Epithelial cell of esophagus (primary cell): ENCODE data around the gene ANKRD33B.
A peak's percentile ranks its signal among the peaks of the same experiment; 100 is the strongest.

Experiments used
- DNase-seq: peaks from one replicate; pipeline ENCODE4 v3.0.0; 2010; ENCODE audit warnings: low read depth
- H3K4me3 ChIP-seq: 2 replicates; pipeline ENCODE4 v1.5.1; 2011; ENCODE audit warnings: mild to moderate bottlenecking, low read length, control low read depth
- TF ChIP-seq, protein P1 (sequence below): IDR thresholded peaks from 2 replicates; pipeline ENCODE4 v1.5.1; 2011; ENCODE audit warnings: low read depth, mild to moderate bottlenecking, low read length, control low read depth, inconsistent platforms; ENCODE audit not compliant: insufficient read depth; ENCODE audit errors: missing control alignments

Gene ANKRD33B

DNA sequence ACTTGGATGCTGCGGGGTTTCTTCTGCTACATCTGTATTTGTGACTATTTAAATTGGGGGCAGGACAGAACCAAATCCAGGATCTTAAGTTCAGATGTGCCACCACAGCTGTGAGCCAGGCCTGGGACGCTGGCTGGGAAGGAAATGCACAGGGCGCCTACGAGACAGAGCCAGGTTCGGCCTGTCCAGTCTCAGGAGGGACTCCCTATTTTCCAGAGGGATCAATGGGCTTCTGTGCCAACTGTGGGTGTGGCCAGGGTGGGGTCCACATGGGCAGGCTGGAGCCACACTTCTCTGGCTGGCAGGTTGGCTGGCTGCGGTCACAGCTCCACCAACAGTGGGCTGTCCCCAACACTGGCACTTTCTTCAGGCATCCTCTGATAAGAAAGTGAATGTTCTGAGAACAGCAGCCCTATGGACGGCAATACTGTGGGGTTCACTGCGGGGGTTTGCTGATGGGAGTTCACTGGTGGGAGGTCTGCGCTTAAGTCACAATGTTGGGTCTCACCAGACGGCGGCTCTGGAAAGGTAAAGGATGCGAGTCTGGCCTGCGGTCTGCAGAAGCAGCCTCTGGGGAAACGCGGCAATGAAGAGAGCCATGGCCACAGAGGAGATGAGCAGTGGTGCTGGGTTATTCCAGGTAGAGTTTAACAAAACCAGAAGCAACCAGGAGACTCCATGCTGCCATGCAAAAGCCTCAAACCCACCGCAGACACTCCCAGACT, 119.1 kb downstream of the ANKRD33B start:
- no peak overlapping the region for H3K4me3 ChIP-seq
- TF ChIP-seq, protein P1, sequence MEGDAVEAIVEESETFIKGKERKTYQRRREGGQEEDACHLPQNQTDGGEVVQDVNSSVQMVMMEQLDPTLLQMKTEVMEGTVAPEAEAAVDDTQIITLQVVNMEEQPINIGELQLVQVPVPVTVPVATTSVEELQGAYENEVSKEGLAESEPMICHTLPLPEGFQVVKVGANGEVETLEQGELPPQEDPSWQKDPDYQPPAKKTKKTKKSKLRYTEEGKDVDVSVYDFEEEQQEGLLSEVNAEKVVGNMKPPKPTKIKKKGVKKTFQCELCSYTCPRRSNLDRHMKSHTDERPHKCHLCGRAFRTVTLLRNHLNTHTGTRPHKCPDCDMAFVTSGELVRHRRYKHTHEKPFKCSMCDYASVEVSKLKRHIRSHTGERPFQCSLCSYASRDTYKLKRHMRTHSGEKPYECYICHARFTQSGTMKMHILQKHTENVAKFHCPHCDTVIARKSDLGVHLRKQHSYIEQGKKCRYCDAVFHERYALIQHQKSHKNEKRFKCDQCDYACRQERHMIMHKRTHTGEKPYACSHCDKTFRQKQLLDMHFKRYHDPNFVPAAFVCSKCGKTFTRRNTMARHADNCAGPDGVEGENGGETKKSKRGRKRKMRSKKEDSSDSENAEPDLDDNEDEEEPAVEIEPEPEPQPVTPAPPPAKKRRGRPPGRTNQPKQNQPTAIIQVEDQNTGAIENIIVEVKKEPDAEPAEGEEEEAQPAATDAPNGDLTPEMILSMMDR: no peak
- no peak for DNase-seq

DNA sequence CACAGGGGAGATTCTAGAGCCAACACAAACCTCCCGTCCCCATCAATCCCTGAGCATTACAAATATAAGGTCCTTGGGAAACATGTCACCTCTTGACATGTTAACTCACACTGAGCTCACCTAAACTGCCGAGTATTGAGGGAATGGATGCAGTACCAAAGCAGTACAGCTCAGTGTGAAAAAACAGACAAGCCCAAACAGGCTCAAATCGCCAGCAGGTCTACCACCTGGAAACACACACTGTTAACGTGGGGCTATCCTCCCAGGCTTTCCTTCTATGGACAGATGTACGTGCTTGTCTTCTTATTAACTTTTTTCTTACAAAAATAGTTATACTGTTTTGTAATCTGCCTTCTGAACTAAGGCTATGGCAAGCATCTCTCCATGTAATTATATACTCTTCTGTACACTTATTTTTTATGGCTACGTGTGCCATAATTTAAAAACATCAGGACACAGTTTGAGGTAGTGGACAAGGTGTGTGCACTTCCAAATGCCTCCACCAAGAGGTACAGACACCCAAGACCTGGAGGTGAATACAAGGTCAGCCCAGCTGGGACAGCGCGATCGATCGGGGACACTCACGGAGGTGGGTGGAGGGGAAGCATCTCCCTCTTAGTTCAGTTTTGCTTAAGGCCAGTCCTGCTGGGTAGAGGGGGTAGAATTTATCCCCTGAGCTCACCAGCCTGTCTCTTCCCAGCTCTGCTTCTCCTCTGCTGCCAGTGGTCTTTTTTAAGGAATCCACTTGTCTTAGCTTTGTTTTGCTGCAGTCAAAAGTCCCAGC, 120.6 kb downstream of the ANKRD33B start:
- DNase-seq: peak; percentile 79
- TF ChIP-seq, protein P1: no peak
- H3K4me3 ChIP-seq: no peak overlapping the region

DNA sequence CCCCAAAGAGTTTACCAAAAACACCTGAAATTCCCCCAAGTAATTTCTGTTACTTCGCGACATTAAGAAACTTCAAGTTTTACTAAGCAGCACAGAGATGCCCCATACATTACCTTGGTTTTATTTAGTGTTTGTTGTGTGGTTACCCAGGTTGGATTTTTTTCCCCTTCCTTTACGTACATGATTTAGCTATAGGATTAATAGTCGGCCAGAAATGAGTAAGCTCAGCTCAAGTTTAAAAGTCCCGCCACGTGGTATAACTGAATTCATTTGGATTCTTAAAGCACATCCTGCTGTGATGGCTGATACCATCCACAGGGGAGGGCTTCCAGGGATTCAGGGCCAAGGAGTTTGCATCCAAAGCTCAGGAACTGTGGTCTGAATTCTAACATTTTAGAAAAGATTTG, 121.2 kb downstream of the ANKRD33B start:
- DNase-seq: no peak
- TF ChIP-seq, protein P1: no peak
- no peak overlapping the region for H3K4me3 ChIP-seq

DNA sequence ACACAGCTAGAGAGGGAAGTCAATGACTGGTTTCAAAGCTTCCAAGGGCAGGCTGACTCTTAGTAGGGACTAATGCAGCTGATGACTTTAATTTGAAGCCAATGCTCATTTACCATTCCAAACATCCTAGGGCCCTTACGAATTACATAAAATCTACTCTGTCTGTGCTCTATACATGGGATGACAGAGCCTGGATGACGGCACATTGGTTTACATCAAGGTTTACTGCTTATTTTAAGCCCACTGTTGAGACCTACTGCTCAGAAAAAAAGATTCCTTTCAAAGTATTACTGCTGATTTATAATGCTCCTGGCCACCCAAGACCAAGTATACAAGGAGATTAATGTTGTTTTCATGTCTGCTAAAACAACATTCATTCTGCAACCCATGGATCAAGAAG, 123.0 kb downstream of the ANKRD33B start:
- TF ChIP-seq, protein P1: no peak
- no peak for DNase-seq
- H3K4me3 ChIP-seq: no peak overlapping the region

DNA sequence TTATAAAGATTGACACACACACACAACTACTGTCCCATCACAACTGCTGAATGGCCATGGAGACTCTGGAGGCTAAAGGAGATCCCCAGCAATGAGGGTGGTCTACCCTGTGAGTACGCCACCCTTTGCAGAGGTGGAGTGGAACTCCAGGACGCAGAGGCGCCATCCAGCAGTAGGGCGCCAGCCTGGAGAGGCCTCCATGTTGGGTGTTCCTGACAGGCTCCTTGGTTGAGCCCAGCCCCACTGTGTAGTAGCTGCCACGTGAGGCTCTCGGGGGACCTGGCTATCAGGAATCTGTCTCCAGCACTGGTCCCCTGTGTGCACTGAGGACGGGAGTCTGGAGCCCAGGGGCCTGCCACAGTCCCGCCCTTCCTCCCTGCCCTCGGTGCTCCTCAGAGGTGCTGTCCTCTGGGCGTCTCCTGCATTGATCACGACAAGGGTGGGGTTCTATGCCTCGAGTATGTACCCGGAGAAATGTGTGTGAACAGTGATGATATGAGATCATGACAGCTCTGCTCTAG, 124.8 kb downstream of the ANKRD33B start:
- TF ChIP-seq, protein P1: no peak
- H3K4me3 ChIP-seq: no peak overlapping the region
- no peak for DNase-seq

DNA sequence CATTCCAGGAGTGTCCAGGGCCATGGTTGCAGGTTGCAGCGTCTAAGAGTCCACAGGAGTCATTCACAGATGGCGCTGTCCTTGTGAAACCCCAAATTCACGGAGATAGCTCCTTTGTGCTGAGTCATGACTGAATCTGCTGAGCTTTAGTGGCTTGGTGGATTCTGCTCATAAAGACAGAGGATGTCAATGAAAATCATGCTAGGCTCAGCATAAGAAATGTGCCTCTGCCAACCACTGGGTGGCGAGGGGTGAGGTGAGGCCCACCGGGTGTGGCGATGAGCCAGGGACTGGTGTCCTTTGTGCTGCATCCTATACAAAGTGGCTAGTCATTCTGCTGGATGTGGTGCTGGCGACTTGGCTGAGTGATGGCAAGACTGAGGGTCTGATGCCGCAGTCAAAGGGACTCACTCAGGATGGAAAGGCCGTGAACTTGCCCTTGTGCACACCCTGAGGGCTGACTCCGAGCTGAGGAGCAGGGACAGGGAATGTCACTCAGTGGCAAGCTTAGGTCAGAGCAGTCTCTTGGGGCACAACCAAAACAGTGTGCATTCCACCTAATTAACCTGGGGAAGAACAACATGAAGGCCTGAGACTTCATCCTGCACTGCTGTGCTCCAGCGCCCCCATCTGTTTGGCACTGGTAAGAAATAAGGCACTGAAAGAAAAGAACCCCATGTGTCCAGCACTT, 125.7 kb downstream of the ANKRD33B start:
- DNase-seq: peak; percentile 39
- TF ChIP-seq, protein P1: peak; percentile 27

More for the DNA sequence above, 125.7 kb downstream of the ANKRD33B start:
- H3K4me3 ChIP-seq: no peak overlapping the region
